ENCODE results near the gene BLM. TPM values are rescaled to one million over a fixed set of nuclear protein-coding genes. Genes with fewer than 3 reads are reported as not detected.

The BLM gene
- total and polyA plus RNA-seq, 10 of the 15 experiments (the other 5 are each of a cell fraction or from before 2014, with no cell fraction given), result 23.0 to 68.4 (median 43.9) TPM

DNA sequence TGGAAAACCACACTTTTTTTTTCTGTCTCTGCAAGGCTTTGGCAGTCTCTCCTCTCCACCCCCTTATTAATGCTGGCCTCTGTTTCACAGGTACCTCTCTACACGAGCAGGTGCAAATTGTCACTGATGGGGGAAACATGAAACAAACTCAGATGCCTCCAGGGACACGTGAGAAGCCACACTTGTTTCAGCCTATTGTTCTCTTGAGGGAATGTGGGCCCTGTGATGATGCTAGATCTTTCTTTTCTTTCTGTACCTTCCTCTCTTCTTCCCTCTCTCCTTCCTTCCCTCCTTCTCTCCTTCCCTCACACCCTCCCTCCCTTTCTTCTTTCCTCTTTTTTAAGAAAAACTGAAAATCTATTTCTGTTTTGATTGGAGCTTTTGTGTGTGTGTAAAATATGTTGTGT is 5.7 kb upstream of the BLM start (continued):
- TF ChIP-seq, protein P1, sequence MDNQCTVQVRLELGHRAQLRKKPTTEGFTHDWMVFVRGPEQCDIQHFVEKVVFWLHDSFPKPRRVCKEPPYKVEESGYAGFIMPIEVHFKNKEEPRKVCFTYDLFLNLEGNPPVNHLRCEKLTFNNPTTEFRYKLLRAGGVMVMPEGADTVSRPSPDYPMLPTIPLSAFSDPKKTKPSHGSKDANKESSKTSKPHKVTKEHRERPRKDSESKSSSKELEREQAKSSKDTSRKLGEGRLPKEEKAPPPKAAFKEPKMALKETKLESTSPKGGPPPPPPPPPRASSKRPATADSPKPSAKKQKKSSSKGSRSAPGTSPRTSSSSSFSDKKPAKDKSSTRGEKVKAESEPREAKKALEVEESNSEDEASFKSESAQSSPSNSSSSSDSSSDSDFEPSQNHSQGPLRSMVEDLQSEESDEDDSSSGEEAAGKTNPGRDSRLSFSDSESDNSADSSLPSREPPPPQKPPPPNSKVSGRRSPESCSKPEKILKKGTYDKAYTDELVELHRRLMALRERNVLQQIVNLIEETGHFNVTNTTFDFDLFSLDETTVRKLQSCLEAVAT (IDR thresholded peaks at IDR 0.05), result peak; percentile 20; the same call in 1 of the 2 replicates
- TF ChIP-seq NR2F1 (conservative IDR thresholded peaks at IDR 0.05) (no peak), EP300 (IDR thresholded peaks at IDR 0.05; ENCODE audit: borderline replicate concordance in 1 of 2, control insufficient read depth in 1 of 2, low read depth in 2 of 2, low read length in 2 of 2) (peak; percentile 39 to 67; a peak in 2 of 4 replicates), POLR2A (IDR thresholded peaks at IDR 0.05; ENCODE audit: low read depth, low read length) (no peak), CREM (IDR thresholded peaks at IDR 0.05; ENCODE audit: low read depth) (no peak), ETV6 (conservative IDR thresholded peaks at IDR 0.05 in 1 of 2, IDR thresholded peaks at IDR 0.05 in 1 of 2; ENCODE audit: borderline replicate concordance in 1 of 2, low read depth in 1 of 2) (no peak), MEF2A (IDR thresholded peaks at IDR 0.05; ENCODE audit: insufficient read depth, low read depth, low read length) (no peak), MYB (IDR thresholded peaks at IDR 0.05; ENCODE audit: borderline replicate concordance, low read depth, low read length) (no peak), SREBF2 (IDR thresholded peaks at IDR 0.05; ENCODE audit: low read length) (no peak), NR2C2 (IDR thresholded peaks at IDR 0.05; ENCODE audit: borderline replicate concordance, control insufficient read depth, insufficient read length, low read depth) (no peak), ATF7 (IDR thresholded peaks at IDR 0.05; ENCODE audit: low read depth) (peak; percentile 57; the same call in 1 of the 2 replicates), NBN (IDR thresholded peaks at IDR 0.05) (peak; percentile 76), KLF5 (IDR thresholded peaks at IDR 0.05; ENCODE audit: partially characterized antibody) (no peak), YBX1 (IDR thresholded peaks at IDR 0.05) (no peak), SMAD5 (IDR thresholded peaks at IDR 0.05; ENCODE audit: low read depth) (no peak), WRNIP1 (IDR thresholded peaks at IDR 0.05; ENCODE audit: borderline replicate concordance, low read depth, low read length) (no peak), IKZF1 (conservative IDR thresholded peaks at IDR 0.05) (peak; percentile 55; the same call in 1 of the 2 replicates), DPF2 (IDR thresholded peaks at IDR 0.05) (0 out of 2 replicates have a peak, but pooled peaks have one; percentile 39), TCF12 (IDR thresholded peaks at IDR 0.05; ENCODE audit: low read depth, low read length) (peak; percentile 46; the same call in 1 of the 2 replicates), MEF2B (IDR thresholded peaks at IDR 0.05; ENCODE audit: partially characterized antibody, poor library complexity, severe bottlenecking) (peak; percentile 78)
- TF ChIP-seq, protein P2, sequence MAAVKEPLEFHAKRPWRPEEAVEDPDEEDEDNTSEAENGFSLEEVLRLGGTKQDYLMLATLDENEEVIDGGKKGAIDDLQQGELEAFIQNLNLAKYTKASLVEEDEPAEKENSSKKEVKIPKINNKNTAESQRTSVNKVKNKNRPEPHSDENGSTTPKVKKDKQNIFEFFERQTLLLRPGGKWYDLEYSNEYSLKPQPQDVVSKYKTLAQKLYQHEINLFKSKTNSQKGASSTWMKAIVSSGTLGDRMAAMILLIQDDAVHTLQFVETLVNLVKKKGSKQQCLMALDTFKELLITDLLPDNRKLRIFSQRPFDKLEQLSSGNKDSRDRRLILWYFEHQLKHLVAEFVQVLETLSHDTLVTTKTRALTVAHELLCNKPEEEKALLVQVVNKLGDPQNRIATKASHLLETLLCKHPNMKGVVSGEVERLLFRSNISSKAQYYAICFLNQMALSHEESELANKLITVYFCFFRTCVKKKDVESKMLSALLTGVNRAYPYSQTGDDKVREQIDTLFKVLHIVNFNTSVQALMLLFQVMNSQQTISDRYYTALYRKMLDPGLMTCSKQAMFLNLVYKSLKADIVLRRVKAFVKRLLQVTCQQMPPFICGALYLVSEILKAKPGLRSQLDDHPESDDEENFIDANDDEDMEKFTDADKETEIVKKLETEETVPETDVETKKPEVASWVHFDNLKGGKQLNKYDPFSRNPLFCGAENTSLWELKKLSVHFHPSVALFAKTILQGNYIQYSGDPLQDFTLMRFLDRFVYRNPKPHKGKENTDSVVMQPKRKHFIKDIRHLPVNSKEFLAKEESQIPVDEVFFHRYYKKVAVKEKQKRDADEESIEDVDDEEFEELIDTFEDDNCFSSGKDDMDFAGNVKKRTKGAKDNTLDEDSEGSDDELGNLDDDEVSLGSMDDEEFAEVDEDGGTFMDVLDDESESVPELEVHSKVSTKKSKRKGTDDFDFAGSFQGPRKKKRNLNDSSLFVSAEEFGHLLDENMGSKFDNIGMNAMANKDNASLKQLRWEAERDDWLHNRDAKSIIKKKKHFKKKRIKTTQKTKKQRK (IDR thresholded peaks at IDR 0.05; ENCODE audit: low read depth, low read length), result no peak
- TF ChIP-seq, protein P3, sequence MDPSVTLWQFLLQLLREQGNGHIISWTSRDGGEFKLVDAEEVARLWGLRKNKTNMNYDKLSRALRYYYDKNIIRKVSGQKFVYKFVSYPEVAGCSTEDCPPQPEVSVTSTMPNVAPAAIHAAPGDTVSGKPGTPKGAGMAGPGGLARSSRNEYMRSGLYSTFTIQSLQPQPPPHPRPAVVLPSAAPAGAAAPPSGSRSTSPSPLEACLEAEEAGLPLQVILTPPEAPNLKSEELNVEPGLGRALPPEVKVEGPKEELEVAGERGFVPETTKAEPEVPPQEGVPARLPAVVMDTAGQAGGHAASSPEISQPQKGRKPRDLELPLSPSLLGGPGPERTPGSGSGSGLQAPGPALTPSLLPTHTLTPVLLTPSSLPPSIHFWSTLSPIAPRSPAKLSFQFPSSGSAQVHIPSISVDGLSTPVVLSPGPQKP (IDR thresholded peaks at IDR 0.05; ENCODE audit: low read depth, low read length), result no peak
- TF ChIP-seq, protein P4, sequence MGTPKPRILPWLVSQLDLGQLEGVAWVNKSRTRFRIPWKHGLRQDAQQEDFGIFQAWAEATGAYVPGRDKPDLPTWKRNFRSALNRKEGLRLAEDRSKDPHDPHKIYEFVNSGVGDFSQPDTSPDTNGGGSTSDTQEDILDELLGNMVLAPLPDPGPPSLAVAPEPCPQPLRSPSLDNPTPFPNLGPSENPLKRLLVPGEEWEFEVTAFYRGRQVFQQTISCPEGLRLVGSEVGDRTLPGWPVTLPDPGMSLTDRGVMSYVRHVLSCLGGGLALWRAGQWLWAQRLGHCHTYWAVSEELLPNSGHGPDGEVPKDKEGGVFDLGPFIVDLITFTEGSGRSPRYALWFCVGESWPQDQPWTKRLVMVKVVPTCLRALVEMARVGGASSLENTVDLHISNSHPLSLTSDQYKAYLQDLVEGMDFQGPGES (IDR thresholded peaks at IDR 0.05), result no peak
- TF ChIP-seq, protein P5, sequence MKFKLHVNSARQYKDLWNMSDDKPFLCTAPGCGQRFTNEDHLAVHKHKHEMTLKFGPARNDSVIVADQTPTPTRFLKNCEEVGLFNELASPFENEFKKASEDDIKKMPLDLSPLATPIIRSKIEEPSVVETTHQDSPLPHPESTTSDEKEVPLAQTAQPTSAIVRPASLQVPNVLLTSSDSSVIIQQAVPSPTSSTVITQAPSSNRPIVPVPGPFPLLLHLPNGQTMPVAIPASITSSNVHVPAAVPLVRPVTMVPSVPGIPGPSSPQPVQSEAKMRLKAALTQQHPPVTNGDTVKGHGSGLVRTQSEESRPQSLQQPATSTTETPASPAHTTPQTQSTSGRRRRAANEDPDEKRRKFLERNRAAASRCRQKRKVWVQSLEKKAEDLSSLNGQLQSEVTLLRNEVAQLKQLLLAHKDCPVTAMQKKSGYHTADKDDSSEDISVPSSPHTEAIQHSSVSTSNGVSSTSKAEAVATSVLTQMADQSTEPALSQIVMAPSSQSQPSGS (IDR thresholded peaks at IDR 0.05; ENCODE audit: low read length), result no peak

Measured in GM12878 (cell line).